ENCODE data around the gene TEX22.

DNA sequence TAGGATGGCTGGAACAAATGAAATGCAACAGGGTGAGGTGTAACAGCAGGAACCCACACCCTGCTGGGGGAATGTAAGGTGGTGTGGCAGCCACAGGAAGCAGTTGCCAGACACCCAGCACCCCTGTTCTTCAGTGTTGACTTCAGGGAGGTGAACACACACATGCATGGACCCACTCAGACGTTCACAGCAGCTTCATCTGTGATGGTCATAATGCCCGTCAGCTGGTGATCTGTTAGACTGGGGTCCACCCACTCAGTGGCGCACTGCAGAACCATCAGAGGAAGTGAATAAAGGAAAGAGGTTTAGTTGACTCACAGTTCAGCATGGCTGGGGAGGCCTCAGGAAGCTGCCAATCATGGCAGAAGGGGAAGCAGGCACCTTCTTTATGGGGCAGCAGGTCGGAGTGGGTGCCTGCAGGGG is 22.7 kb upstream of the TEX22 start:
- TF ChIP-seq, protein P1, sequence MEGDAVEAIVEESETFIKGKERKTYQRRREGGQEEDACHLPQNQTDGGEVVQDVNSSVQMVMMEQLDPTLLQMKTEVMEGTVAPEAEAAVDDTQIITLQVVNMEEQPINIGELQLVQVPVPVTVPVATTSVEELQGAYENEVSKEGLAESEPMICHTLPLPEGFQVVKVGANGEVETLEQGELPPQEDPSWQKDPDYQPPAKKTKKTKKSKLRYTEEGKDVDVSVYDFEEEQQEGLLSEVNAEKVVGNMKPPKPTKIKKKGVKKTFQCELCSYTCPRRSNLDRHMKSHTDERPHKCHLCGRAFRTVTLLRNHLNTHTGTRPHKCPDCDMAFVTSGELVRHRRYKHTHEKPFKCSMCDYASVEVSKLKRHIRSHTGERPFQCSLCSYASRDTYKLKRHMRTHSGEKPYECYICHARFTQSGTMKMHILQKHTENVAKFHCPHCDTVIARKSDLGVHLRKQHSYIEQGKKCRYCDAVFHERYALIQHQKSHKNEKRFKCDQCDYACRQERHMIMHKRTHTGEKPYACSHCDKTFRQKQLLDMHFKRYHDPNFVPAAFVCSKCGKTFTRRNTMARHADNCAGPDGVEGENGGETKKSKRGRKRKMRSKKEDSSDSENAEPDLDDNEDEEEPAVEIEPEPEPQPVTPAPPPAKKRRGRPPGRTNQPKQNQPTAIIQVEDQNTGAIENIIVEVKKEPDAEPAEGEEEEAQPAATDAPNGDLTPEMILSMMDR (IDR thresholded peaks at IDR 0.05), result no peak
- TF ChIP-seq POLR2A (IDR thresholded peaks at IDR 0.05), result no peak

All from Peyer's patch (tissue), 4 donors.